Left ventricle myocardium inferior (tissue), 1 donor: ENCODE measurements around the gene GFM2. TPM values are rescaled to one million over a fixed set of nuclear protein-coding genes. Genes with fewer than 3 reads are reported as not detected.

Experiments used
- DNase-seq: peaks from one replicate; pipeline ENCODE4 v3.0.0-alpha.2; 2020
- H3K27ac ChIP-seq: fragments of 200-600 bp; replicated peaks from 2 replicates; pipeline ENCODE4 v1.8.0; 2021
- H3K27me3 ChIP-seq: fragments of 200-600 bp; 2 replicates; pipeline ENCODE4 v1.8.0; 2021; ENCODE audit warnings: low read depth
- H3K36me3 ChIP-seq: fragments of 200-600 bp; 2 replicates; pipeline ENCODE4 v1.8.0; 2021
- H3K4me1 ChIP-seq: fragments of 200-600 bp; 2 replicates; pipeline ENCODE4 v1.8.0; 2021
- H3K4me3 ChIP-seq: fragments of 200-600 bp; 2 replicates; pipeline ENCODE4 v1.8.0; 2021; ENCODE audit warnings: mild to moderate bottlenecking, moderate library complexity
- H3K9me3 ChIP-seq: fragments of 200-600 bp; replicated peaks from 2 replicates; pipeline ENCODE4 v1.8.0; 2021
- CTCF ChIP-seq: fragments of 200-600 bp; IDR thresholded peaks from 2 replicates; pipeline ENCODE4 v1.8.0; 2021; ENCODE audit warnings: antibody characterized with exemption, mild to moderate bottlenecking, borderline replicate concordance
- intact Hi-C: fragments of 100-400 bp; cut with micrococcal nuclease; formaldehyde crosslinking; loops from one replicate; pipeline ENCODE4 v1.11.0; 2022
- long read RNA-seq: library from polyadenylated mRNA; unstranded; transcript quantifications from one replicate; pipeline ENCODE4 v2.0.0, GENCODE V29; 2021
- total RNA-seq: library from RNA; stranded (reverse); fragmentation: NEBNext Ultra II Directional; extraction: Animal tissue kit (Norgen Biotek cat#: 25700); gene quantifications from one replicate; pipeline ENCODE4 v1.2.1, GENCODE V29; 2021
- donor health status: DM: no; HTN: yes; CAD: no; lungs with severe emphysema.

GFM2 gene, protein sequence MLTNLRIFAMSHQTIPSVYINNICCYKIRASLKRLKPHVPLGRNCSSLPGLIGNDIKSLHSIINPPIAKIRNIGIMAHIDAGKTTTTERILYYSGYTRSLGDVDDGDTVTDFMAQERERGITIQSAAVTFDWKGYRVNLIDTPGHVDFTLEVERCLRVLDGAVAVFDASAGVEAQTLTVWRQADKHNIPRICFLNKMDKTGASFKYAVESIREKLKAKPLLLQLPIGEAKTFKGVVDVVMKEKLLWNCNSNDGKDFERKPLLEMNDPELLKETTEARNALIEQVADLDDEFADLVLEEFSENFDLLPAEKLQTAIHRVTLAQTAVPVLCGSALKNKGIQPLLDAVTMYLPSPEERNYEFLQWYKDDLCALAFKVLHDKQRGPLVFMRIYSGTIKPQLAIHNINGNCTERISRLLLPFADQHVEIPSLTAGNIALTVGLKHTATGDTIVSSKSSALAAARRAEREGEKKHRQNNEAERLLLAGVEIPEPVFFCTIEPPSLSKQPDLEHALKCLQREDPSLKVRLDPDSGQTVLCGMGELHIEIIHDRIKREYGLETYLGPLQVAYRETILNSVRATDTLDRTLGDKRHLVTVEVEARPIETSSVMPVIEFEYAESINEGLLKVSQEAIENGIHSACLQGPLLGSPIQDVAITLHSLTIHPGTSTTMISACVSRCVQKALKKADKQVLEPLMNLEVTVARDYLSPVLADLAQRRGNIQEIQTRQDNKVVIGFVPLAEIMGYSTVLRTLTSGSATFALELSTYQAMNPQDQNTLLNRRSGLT
- total RNA-seq, result 47.3 TPM
- long read RNA-seq, transcript GFM2-202 (20 exons, 2,856 nt), result minor isoform, 8 of 108 reads
- long read RNA-seq, transcript GFM2-201 (21 exons, 3,249 nt), result major isoform, 81 of 108 reads
- long read RNA-seq, partial matches to known transcripts, result 5 of 108 reads
- long read RNA-seq, other reads (novel, unspliced or antisense), result 14 of 108 reads

DNA sequence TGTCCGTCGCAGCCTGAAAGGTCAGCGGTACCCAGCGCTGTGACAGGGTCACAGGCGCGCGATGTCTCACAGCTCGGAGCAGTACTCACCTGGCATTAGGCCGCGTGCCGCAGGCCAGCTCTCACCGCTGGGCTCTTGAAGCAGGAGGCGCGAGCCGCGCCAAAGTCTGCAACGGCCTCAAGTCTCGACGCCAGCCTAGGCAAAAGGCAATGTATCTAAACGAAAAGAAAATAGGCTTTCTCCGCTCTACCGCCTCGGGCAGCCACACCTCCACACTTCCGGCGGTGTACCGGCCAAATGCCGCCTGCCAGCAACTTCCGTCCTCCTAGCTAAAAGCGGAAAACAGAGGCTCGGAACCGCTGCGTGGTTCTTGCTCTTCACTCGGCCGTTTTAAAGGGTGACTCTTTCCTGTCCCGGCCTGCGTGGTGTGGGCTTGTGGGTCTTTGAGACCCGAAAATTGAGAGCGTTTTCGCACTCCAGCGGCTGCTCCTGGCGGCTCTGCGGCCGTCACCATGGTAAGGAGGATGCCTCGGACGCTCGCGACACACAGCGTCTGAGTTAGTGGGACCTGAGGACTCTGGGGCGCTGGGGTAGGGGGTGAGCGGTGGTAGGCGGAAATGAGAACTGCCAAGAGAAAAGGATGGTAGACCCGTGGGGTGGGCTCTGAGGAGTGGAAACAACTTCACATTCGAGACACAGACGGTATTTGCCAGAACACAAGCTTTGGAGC, at the start of gene GFM2, which contains the start of gene NSA2:
TSS of gene GFM2 (minus strand) at position 269 of the 730 bp plus-strand sequence. CDS start 3,375 bp downstream, outside the sequence.
TSS of gene NSA2 (plus strand) at position 401 of the 730 bp plus-strand sequence. CDS start at position 513, 112 bp downstream.
- Histone ChIP-seq H3K4me3 (peak within 1 kb of the TSS; percentile 90), H3K27ac (peak within 1 kb of the TSS; percentile 84), H3K27me3 (no peaks in the 10 kb centered on the region), H3K4me1 (peaks cover 50% of the 10 kb centered on the region), H3K36me3 (peaks cover 43% of the 10 kb centered on the region), H3K9me3 (no peaks in the 10 kb centered on the region)
- intact Hi-C loops, result no loop called here
- no peak for TF ChIP-seq CTCF
- DNase-seq, result peak; percentile 93

- Histone ChIP-seq H3K4me3 (no peak overlapping the region), H3K27ac (no peak overlapping the region), H3K36me3 (no peaks in the 10 kb centered on the region), H3K27me3 (peaks cover under 1% of the 10 kb centered on the region), H3K4me1 (no peaks in the 10 kb centered on the region), H3K9me3 (no peaks in the 10 kb centered on the region)
- no peak for TF ChIP-seq CTCF
- intact Hi-C loops, result no loop called here
- no peak for DNase-seq
Measured at GRCh38 chr5:74810915-74811314, 44.0 kb upstream of the GFM2 start.

DNA sequence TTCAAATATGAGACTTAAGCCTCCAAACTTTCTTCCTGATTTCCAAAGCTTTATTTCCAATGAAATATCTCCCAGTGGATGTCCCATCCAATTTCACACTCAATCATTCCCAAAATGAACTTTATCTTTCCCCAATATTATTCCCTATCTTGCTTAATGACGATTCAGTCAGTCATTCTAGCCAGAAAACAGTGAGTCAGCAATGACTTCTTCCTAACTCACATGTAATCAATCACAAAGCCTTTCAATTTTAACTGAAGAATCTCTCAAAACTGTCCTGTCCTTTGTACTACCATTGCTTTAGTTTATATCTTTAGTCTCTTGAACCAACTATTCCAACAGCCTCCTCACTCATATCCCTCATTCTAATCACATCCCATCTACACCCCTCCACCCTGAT, 35.0 kb upstream of the GFM2 start:
- intact Hi-C loops, result no loop called here
- DNase-seq, result no peak
- Histone ChIP-seq H3K27ac (no peak overlapping the region), H3K27me3 (peaks cover 7% of the 10 kb centered on the region), H3K9me3 (no peaks in the 10 kb centered on the region), H3K4me3 (no peak overlapping the region), H3K4me1 (no peaks in the 10 kb centered on the region), H3K36me3 (no peaks in the 10 kb centered on the region)
- no peak for TF ChIP-seq CTCF

DNA sequence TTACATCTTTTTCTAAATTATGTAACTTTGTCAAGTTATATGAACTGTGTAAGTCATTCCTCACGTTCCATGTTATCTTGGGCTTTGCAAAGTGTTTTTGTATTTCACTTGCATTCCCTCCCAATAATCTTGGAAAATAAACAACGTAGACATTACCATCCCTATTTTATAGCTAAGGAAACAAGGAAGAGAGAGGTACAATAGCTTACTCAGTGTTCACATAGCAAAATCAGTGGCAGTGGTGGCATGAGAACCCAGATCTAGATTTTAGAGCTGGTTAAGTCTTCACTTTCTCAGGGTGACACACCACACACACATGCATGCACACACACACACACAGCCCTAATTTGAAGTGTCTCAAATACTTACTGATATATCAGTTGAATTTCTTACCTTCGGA, 34.3 kb upstream of the GFM2 start:
- Histone ChIP-seq H3K4me1 (no peaks in the 10 kb centered on the region), H3K9me3 (no peaks in the 10 kb centered on the region), H3K27ac (no peak overlapping the region), H3K4me3 (no peak overlapping the region), H3K27me3 (peaks cover 7% of the 10 kb centered on the region), H3K36me3 (no peaks in the 10 kb centered on the region)
- intact Hi-C loops, result no loop called here
- DNase-seq, result no peak
- TF ChIP-seq CTCF, result no peak
